H1 (cell line): Measurements from ENCODE around the gene BNIP5. TPM values are rescaled to one million over a fixed set of nuclear protein-coding genes. Genes with fewer than 3 reads are reported as not detected.

Experiments
- CTCF ChIA-PET: fragments of 300-600 bp; sonication (Branson Sonifier 250); formaldehyde crosslinking; loops from one replicate; lab custom pipeline; 2021; ENCODE audit not compliant: partially characterized antibody; lab: Charles Lee
- POLR2A ChIA-PET: fragments of 300-600 bp; sonication (Branson Sonifier 250); formaldehyde crosslinking; loops from one replicate; lab custom pipeline; 2021; ENCODE audit warnings: inconsistent platforms; ENCODE audit not compliant: partially characterized antibody; lab: Charles Lee
- DNase-seq, 2 experiments: peaks; one replicate each; pipeline versions ENCODE4 v3.0.0 to v3.0.0-alpha.2; 2010 to 2022; ENCODE audit warnings: low spot score in 2 of 2, low read depth in 1 of 2, mixed read lengths in 1 of 2
- FAIRE-seq: peaks from 2 replicates; lab custom pipeline; 2011; peaks lifted over from hg19 to GRCh38; lab: Jason Lieb, UNC
- H2AFZ ChIP-seq: 2 replicates; pipeline ENCODE4 v1.8.1; 2012; ENCODE audit warnings: low read length, inconsistent platforms
- H2AK5ac ChIP-seq: 2 replicates; pipeline ENCODE4 v1.6.1; 2013; ENCODE audit warnings: low read depth, low read length
- H2BK120ac ChIP-seq: replicated peaks from 2 replicates; pipeline ENCODE3; 2013; ENCODE audit warnings: low read depth, low read length, inconsistent platforms
- H2BK12ac ChIP-seq: 2 replicates; pipeline ENCODE4 v1.6.1; 2013; ENCODE audit warnings: low read depth, low read length
- H2BK15ac ChIP-seq: 2 replicates; pipeline ENCODE4 v1.6.1; 2013; ENCODE audit warnings: low read length
- H2BK20ac ChIP-seq: 2 replicates; pipeline ENCODE4 v1.6.1; 2013; ENCODE audit warnings: low read length
- H2BK5ac ChIP-seq: 2 replicates; pipeline ENCODE4 v1.6.1; 2013; ENCODE audit warnings: low read depth, low read length
- H3K14ac ChIP-seq: 2 replicates; pipeline ENCODE4 v1.6.1; 2013; ENCODE audit warnings: inconsistent platforms; ENCODE audit not compliant: insufficient read length
- H3K18ac ChIP-seq: 2 replicates; pipeline ENCODE4 v1.6.1; 2013; ENCODE audit warnings: low read length; ENCODE audit errors: extremely low read depth
- H3K23ac ChIP-seq: 2 replicates; pipeline ENCODE4 v1.6.1; 2013; ENCODE audit warnings: inconsistent platforms; ENCODE audit not compliant: insufficient read length
- H3K23me2 ChIP-seq: 2 replicates; pipeline ENCODE4 v1.6.1; 2013; ENCODE audit warnings: low read depth, low read length
- H3K27ac ChIP-seq: 2 replicates; pipeline ENCODE4 v1.6.1; 2011; ENCODE audit warnings: low read depth, low read length, inconsistent platforms
- H3K27me3 ChIP-seq, 4 experiments: replicated peaks in 1 of 4; 1 replicate in 1 of 4; 2 replicates in 3 of 4; pipeline versions ENCODE4 v1.6.1 to v1.8.1; 2011 to 2013; ENCODE audit warnings: low read length in 3 of 4, mild to moderate bottlenecking in 3 of 4, inconsistent platforms in 2 of 4, mixed read lengths in 2 of 4, moderate library complexity in 1 of 4; ENCODE audit not compliant: control insufficient read depth in 3 of 4, insufficient read depth in 3 of 4; ENCODE audit errors: extremely low read depth in 1 of 4
- H3K36me3 ChIP-seq, 4 experiments: 2 replicates each; pipeline versions ENCODE4 v1.6.1 to v1.8.1; 2011 to 2013; ENCODE audit warnings: mild to moderate bottlenecking in 4 of 4, low read length in 3 of 4, moderate library complexity in 2 of 4, control low read depth in 1 of 4, inconsistent platforms in 1 of 4; ENCODE audit not compliant: insufficient read depth in 4 of 4, control insufficient read depth in 2 of 4
- H3K4ac ChIP-seq: replicated peaks from 2 replicates; pipeline ENCODE3; 2013; ENCODE audit warnings: low read length, low read depth, mixed read lengths, inconsistent platforms; ENCODE audit not compliant: insufficient read length
- H3K4me1 ChIP-seq, 4 experiments: replicated peaks in 1 of 4; 1 replicate in 1 of 4; 2 replicates in 3 of 4; pipeline versions ENCODE4 v1.6.1 to v1.8.1; 2011 to 2013; ENCODE audit warnings: low read length in 3 of 4, inconsistent platforms in 2 of 4, mixed read lengths in 1 of 4; ENCODE audit not compliant: insufficient read depth in 4 of 4, control insufficient read depth in 3 of 4
- H3K4me2 ChIP-seq, 2 experiments: 2 replicates each; pipeline versions ENCODE4 v1.6.1 to v1.8.1; 2011 to 2013; ENCODE audit warnings: low read depth in 2 of 2, low read length in 2 of 2, control low read depth in 1 of 2, inconsistent platforms in 1 of 2, mild to moderate bottlenecking in 1 of 2; ENCODE audit not compliant: insufficient read depth in 1 of 2
- H3K4me3 ChIP-seq, 4 experiments: fragments of 200-600, 300-600 bp in 1 of 4; sonication (generic), shearing (Covaris generic), sonication (Bioruptor Twin) in 1 of 4; 2 replicates each; pipeline versions ENCODE4 v1.5.1 to v1.8.1; 2011 to 2016; ENCODE audit warnings: low read length in 4 of 4, low read depth in 3 of 4, control low read depth in 2 of 4, inconsistent platforms in 2 of 4, mild to moderate bottlenecking in 2 of 4, mixed read lengths in 1 of 4, moderate library complexity in 1 of 4; ENCODE audit not compliant: insufficient read depth in 2 of 4; ENCODE audit errors: extremely low read depth in 1 of 4
- H3K56ac ChIP-seq: replicated peaks from 2 replicates; pipeline ENCODE3; 2013; ENCODE audit warnings: low read depth, mild to moderate bottlenecking, mixed read lengths, low read length, inconsistent platforms; ENCODE audit not compliant: insufficient read length
- H3K79me1 ChIP-seq: 2 replicates; pipeline ENCODE4 v1.6.1; 2013; ENCODE audit warnings: low read depth, low read length, control low read depth
- H3K79me2 ChIP-seq, 2 experiments: 2 replicates each; pipeline versions ENCODE4 v1.6.1 to v1.8.1; 2012 to 2013; ENCODE audit warnings: low read length in 2 of 2, mild to moderate bottlenecking in 2 of 2, inconsistent platforms in 1 of 2; ENCODE audit not compliant: insufficient read depth in 2 of 2, control insufficient read depth in 1 of 2
- H3K9ac ChIP-seq, 4 experiments: replicated peaks in 1 of 4; 1 replicate in 1 of 4; 2 replicates in 3 of 4; pipeline versions ENCODE4 v1.6.1 to v1.8.1; 2011 to 2013; ENCODE audit warnings: low read depth in 3 of 4, low read length in 3 of 4, control low read depth in 2 of 4, mild to moderate bottlenecking in 2 of 4, moderate library complexity in 2 of 4, inconsistent platforms in 1 of 4; ENCODE audit errors: extremely low read depth in 1 of 4
- H3K9me3 ChIP-seq, 2 experiments: 2 replicates each; pipeline versions ENCODE4 v1.6.1 to v1.8.1; 2012 to 2013; ENCODE audit warnings: mild to moderate bottlenecking in 2 of 2, moderate library complexity in 2 of 2, control low read depth in 1 of 2, inconsistent platforms in 1 of 2, low read depth in 1 of 2, low read length in 1 of 2, mixed read lengths in 1 of 2; ENCODE audit not compliant: insufficient read depth in 2 of 2
- H4K20me1 ChIP-seq, 2 experiments: replicated peaks in 1 of 2; 2 replicates each; pipeline versions ENCODE3 to v1.8.1; 2011 to 2013; ENCODE audit warnings: inconsistent platforms in 2 of 2, low read length in 2 of 2, mild to moderate bottlenecking in 1 of 2; ENCODE audit not compliant: insufficient read depth in 2 of 2, control insufficient read depth in 1 of 2
- H4K5ac ChIP-seq: 2 replicates; pipeline ENCODE4 v1.6.1; 2013; ENCODE audit warnings: low read length, low read depth, mixed read lengths, inconsistent platforms; ENCODE audit not compliant: insufficient read length
- H4K8ac ChIP-seq: 2 replicates; pipeline ENCODE4 v1.8.0; 2013; ENCODE audit warnings: mild to moderate bottlenecking, moderate library complexity, low read length, inconsistent platforms; ENCODE audit not compliant: insufficient read depth; ENCODE audit errors: extremely low read depth
- H4K91ac ChIP-seq: replicated peaks from 2 replicates; pipeline ENCODE3; 2013; ENCODE audit warnings: low read length, mixed read lengths, inconsistent platforms; ENCODE audit not compliant: insufficient read length
- BRCA1 ChIP-seq: IDR thresholded peaks from 2 replicates; pipeline ENCODE4 v1.6.1; 2012; ENCODE audit warnings: low read depth, low read length, improper control_type of control experiment
- CBX5 ChIP-seq: fragments of 300-800, 300-1000 bp; sonication (generic); IDR thresholded peaks from 2 replicates; pipeline ENCODE4 v1.7.1; 2016; ENCODE audit warnings: antibody characterized with exemption, low read length, low read depth
- CREB1 ChIP-seq: IDR thresholded peaks from 2 replicates; pipeline ENCODE4 v1.6.1; 2012; ENCODE audit warnings: inconsistent platforms
- EGR1 ChIP-seq: IDR thresholded peaks from 2 replicates; pipeline ENCODE4 v1.6.1; 2011; ENCODE audit warnings: low read depth, low read length, borderline replicate concordance
- EP300 ChIP-seq, 2 experiments: IDR thresholded peaks; 1 replicate in 1 of 2; 2 replicates in 1 of 2; pipeline ENCODE4 v1.6.1; 2011 to 2012; ENCODE audit warnings: low read depth in 2 of 2, low read length in 2 of 2, mild to moderate bottlenecking in 2 of 2, borderline replicate concordance in 1 of 2, inconsistent platforms in 1 of 2, moderate library complexity in 1 of 2
- GTF2F1 ChIP-seq: IDR thresholded peaks from 2 replicates; pipeline ENCODE4 v1.6.1; 2012; ENCODE audit warnings: low read depth, low read length, improper control_type of control experiment, borderline replicate concordance
- KDM1A ChIP-seq: fragments of 200-600, 300-600 bp; sonication (generic); IDR thresholded peaks from 2 replicates; pipeline ENCODE4 v1.7.1; 2016; ENCODE audit warnings: mild to moderate bottlenecking, low read length, borderline replicate concordance
- KDM5A ChIP-seq: fragments of 200-600 bp; IDR thresholded peaks from 2 replicates; pipeline ENCODE4 v1.7.1; 2012; ENCODE audit warnings: mild to moderate bottlenecking, low read length, inconsistent platforms, mixed read lengths
- NANOG ChIP-seq: IDR thresholded peaks from 2 replicates; pipeline ENCODE4 v1.6.1; 2011; ENCODE audit warnings: low read length, low read depth, mild to moderate bottlenecking, inconsistent platforms; ENCODE audit not compliant: insufficient read depth, poor library complexity, severe bottlenecking
- PHF8 ChIP-seq: fragments of 200-600 bp; sonication (generic); conservative IDR thresholded peaks from 2 replicates; pipeline ENCODE4 v1.7.1; 2012; ENCODE audit warnings: low read depth, mild to moderate bottlenecking, inconsistent platforms, low read length, moderate library complexity
- POLR2A ChIP-seq, 2 experiments: IDR thresholded peaks; 1 replicate in 1 of 2; 2 replicates in 1 of 2; pipeline ENCODE4 v1.6.1; 2011; ENCODE audit warnings: low read depth in 2 of 2, low read length in 2 of 2, mild to moderate bottlenecking in 2 of 2; ENCODE audit errors: control extremely low read depth in 1 of 2
- TAF1 ChIP-seq: IDR thresholded peaks from 2 replicates; pipeline ENCODE4 v1.6.1; 2011; ENCODE audit warnings: mild to moderate bottlenecking, low read depth, low read length
- WGBS, 2 experiments: shearing (Covaris generic) in 1 of 2; methylation state at CpG; one replicate each; pipeline versions ENCODE4 v1.1.6 to v1.1.7; 2013 to 2015; ENCODE audit warnings: low lambda C conversion rate in 2 of 2, mixed read lengths in 2 of 2, inconsistent platforms in 1 of 2, low coverage in 1 of 2, missing lambda C conversion rate in 1 of 2; ENCODE audit not compliant: insufficient replicate concordance in 2 of 2, insufficient coverage in 1 of 2, insufficient read length in 1 of 2; ENCODE audit errors: extremely low coverage in 1 of 2, missing lambda C conversion rate in 1 of 2; 5-methylcytosine and 5-hydroxymethylcytosine counted together
- polyA plus RNA-seq, 7 experiments: library from polyadenylated mRNA; depleted of rRNA in 3 of 7; stranded (reverse) in 5 of 7; unstranded in 2 of 7; fragments of >200 nt in 5 of 7; fragments of 200-250 nt in 2 of 7; gene quantifications; 1 replicate in 5 of 7; 2 replicates in 1 of 7; 4 replicates in 1 of 7; pipeline versions ENCODE4 v1.2.1 to v1.2.3, GENCODE V29; 2011 to 2013; ENCODE audit warnings: missing spikeins in 2 of 7, mixed read lengths in 2 of 7
- total RNA-seq: library from RNA; stranded (reverse); fragmentation: NEBNext Ultra II Directional; extraction: Animal tissue kit (Norgen Biotek cat#: 25700); gene quantifications from 2 replicates; pipeline ENCODE4 v1.2.1, GENCODE V29; 2021

BNIP5 gene
- total and polyA plus RNA-seq, 2 of the 8 experiments (the other 6 are each of a cell fraction or from before 2014, with no cell fraction given): not detected

DNA sequence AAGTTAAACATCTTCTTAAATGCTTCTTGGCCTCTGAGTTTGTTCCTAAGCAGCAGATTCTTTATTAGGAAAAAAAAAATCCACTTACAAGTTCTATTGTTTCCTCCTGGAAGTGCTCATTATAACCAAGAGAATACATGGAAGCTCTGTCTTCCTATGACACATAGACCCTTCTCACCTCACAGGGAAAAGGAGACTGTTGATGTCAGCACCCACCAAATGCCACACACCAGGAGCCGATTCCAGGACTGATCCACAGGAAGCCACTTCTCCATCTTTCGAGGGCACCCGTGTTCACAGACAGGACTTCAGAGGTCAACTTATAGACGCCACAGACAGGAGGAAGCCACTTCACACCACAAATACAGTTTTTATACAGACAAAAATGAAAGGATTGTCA, 13.4 kb upstream of the BNIP5 start:
- H3K23ac ChIP-seq: no peak overlapping the region
- no peak for DNase-seq
- H3K4me3 ChIP-seq: no peak overlapping the region
- H3K79me2 ChIP-seq: no peaks in the 10 kb centered on the region
- no peak overlapping the region for H2BK20ac ChIP-seq
- H2AK5ac ChIP-seq: no peak overlapping the region
- no peak overlapping the region for H2AFZ ChIP-seq
- CTCF ChIA-PET: interaction anchor here (2.7 kb wide), 1 partner anchor 9 kb away, joined by 16 read pairs; no protein-coding TSS in a partner anchor
- no peak overlapping the region for H3K56ac ChIP-seq
- POLR2A ChIA-PET: no interaction called here
- H3K4me2 ChIP-seq: no peak overlapping the region
- no peak overlapping the region for H3K18ac ChIP-seq
- H3K79me1 ChIP-seq: no peaks in the 10 kb centered on the region
- no peaks in the 10 kb centered on the region for H3K4me1 ChIP-seq
- no peaks in the 10 kb centered on the region for H3K9me3 ChIP-seq
- H3K27ac ChIP-seq: no peak overlapping the region
- H3K27me3 ChIP-seq: no peaks in the 10 kb centered on the region
- no peak overlapping the region for H2BK5ac ChIP-seq
- H3K14ac ChIP-seq: no peak overlapping the region
- no peak overlapping the region for H2BK15ac ChIP-seq
- no peak overlapping the region for H3K4ac ChIP-seq
- H4K20me1 ChIP-seq: no peaks in the 10 kb centered on the region
- 77% methylated on average over 4 of the region's 4 CpGs; no CpG with 5 or more reads in 1 of the 2 experiments for WGBS, 2 experiments
- no peaks in the 10 kb centered on the region for H3K36me3 ChIP-seq
- no peak overlapping the region for H4K5ac ChIP-seq
- H3K9ac ChIP-seq: no peak overlapping the region
- TF ChIP-seq EGR1 (no peak), CREB1 (no peak), POLR2A (IDR thresholded peaks at IDR 0.05; ENCODE audit: control extremely low read depth in 1 of 2, low read depth in 2 of 2, low read length in 2 of 2) (no peak), NANOG (no peak), PHF8 (no peak), TAF1 (no peak), EP300 (IDR thresholded peaks at IDR 0.05; ENCODE audit: borderline replicate concordance in 1 of 2, low read depth in 2 of 2, low read length in 2 of 2) (no peak), GTF2F1 (no peak), CBX5 (no peak), KDM1A (no peak), KDM5A (no peak), BRCA1 (no peak)
- TF ChIP-seq, all 59 proteins: peak for 0
- Histone ChIP-seq H4K91ac (no peak overlapping the region), H3K23me2 (no peaks in the 10 kb centered on the region), H2BK120ac (no peak overlapping the region), H4K8ac (no peak overlapping the region), H2BK12ac (no peak overlapping the region)
- FAIRE-seq: no peak
